Suprapubic skin (tissue), 4 donors: ENCODE measurements around the gene PCDHGC5.

Source experiments
- EP300 ChIP-seq: sonication (generic); formaldehyde crosslinking; IDR thresholded peaks from one replicate; pipeline ENCODE4 v1.6.1; 2017; ENCODE audit warnings: antibody characterized with exemption
- POLR2A ChIP-seq, 2 donors: fragments of 450-650 bp; IDR thresholded peaks; one replicate each; pipeline ENCODE4 v1.6.1; 2017; ENCODE audit warnings: antibody characterized with exemption in 2 of 2, mild to moderate bottlenecking in 2 of 2, moderate library complexity in 2 of 2
- POLR2AphosphoS5 ChIP-seq, 3 donors: sonication (generic); formaldehyde crosslinking; IDR thresholded peaks; one replicate each; pipeline ENCODE4 v1.6.1; 2017; ENCODE audit warnings: antibody characterized with exemption in 3 of 3
- TF ChIP-seq, protein P1 (sequence below), 2 donors: fragments of 200-600 bp in 1 of 2; fragments of 450-650 bp in 1 of 2; sonication (generic) in 1 of 2; IDR thresholded peaks; one replicate each; pipeline ENCODE4 v1.5.1; 2016 to 2019; ENCODE audit warnings: antibody characterized with exemption in 2 of 2, mild to moderate bottlenecking in 1 of 2, moderate library complexity in 1 of 2

DNA sequence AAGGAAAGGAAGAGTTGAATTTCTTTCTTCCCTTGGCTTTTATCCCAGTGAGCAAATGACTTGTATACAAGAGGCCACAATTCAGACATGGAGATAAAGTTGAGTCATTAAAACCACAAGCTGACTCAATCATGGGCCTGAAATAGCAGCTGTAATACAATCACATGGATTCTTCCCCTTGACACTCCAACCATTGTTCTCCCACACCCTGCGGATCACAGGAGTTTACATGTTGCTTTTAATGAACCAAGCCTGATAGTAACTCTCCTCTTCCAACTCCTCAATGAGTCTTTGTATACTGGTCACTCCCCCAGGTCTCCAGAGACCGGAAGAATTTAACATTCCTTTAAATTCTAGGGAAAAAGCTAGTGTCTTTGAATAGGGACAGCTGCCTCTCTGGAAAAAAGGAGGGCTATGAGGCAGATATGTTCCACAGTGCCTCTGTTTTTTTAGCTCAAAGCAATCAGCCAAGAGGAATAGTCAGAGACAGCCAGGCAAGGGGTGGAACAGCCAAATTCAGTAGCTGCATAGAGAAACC lies 32.4 kb downstream of the PCDHGC5 start:
- TF ChIP-seq, protein P1, sequence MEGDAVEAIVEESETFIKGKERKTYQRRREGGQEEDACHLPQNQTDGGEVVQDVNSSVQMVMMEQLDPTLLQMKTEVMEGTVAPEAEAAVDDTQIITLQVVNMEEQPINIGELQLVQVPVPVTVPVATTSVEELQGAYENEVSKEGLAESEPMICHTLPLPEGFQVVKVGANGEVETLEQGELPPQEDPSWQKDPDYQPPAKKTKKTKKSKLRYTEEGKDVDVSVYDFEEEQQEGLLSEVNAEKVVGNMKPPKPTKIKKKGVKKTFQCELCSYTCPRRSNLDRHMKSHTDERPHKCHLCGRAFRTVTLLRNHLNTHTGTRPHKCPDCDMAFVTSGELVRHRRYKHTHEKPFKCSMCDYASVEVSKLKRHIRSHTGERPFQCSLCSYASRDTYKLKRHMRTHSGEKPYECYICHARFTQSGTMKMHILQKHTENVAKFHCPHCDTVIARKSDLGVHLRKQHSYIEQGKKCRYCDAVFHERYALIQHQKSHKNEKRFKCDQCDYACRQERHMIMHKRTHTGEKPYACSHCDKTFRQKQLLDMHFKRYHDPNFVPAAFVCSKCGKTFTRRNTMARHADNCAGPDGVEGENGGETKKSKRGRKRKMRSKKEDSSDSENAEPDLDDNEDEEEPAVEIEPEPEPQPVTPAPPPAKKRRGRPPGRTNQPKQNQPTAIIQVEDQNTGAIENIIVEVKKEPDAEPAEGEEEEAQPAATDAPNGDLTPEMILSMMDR (IDR thresholded peaks at IDR 0.05): no peak
- TF ChIP-seq POLR2A (IDR thresholded peaks at IDR 0.05) (no peak), EP300 (no peak), POLR2AphosphoS5 (IDR thresholded peaks at IDR 0.05) (peak; percentile 17 to 80 (median 73))
